Ishikawa (cell line): Measurements from ENCODE around the gene PSD.

Source experiments
- CEBPB ChIP-seq: IDR thresholded peaks from 2 replicates; pipeline ENCODE4 v1.6.1; 2012
- CREB1 ChIP-seq: IDR thresholded peaks from 2 replicates; pipeline ENCODE4 v1.6.1; 2012; ENCODE audit warnings: low read depth
- EP300 ChIP-seq: IDR thresholded peaks from 2 replicates; pipeline ENCODE4 v1.6.1; 2012; ENCODE audit warnings: borderline replicate concordance
- TAF1 ChIP-seq: IDR thresholded peaks from 2 replicates; pipeline ENCODE4 v1.6.1; 2012; ENCODE audit warnings: low read depth, mild to moderate bottlenecking

DNA sequence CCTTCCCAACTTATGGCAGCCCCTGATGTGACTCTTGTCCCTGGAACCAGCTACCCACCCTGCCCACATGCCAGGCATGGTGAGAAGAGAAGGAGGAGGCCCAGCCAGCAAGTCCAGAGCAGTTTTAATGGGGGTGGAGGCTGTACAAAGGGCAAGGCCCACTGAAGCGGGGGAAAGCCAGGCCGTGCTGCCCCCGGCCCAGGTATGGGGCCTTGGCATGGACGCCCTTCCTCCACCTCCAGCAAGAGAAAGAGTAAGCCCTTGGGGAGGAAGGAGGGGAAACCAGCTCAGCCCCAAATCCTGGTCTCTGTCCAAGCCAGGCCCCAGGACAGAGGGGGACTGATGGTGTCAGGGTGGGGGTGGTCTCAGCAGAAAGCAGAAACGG is 16.1 kb downstream of the PSD start:
- TF ChIP-seq CEBPB (no peak), CREB1 (no peak), TAF1 (no peak), EP300 (no peak)
